BE2C (cell line): ENCODE measurements around the gene DNASE2.

ENCODE experiments used
- DNase-seq: peaks from one replicate; pipeline ENCODE4 v3.0.0-alpha.2; 2020
- H3K27me3 ChIP-seq: fragments of 250-450 bp; sonication (Bioruptor Pico); 2 replicates; pipeline ENCODE4 v1.5.1; 2020; ENCODE audit warnings: mild to moderate bottlenecking
- H3K36me3 ChIP-seq: fragments of 250-450 bp; sonication (Bioruptor Pico); 2 replicates; pipeline ENCODE4 v1.5.1; 2020; ENCODE audit warnings: mild to moderate bottlenecking
- H3K4me1 ChIP-seq: fragments of 250-450 bp; sonication (Bioruptor Pico); 2 replicates; pipeline ENCODE4 v1.5.1; 2020
- H3K4me3 ChIP-seq: 2 replicates; pipeline ENCODE4 v1.5.1; 2011; ENCODE audit warnings: low read depth, low read length
- H3K9me3 ChIP-seq: fragments of 250-450 bp; sonication (Bioruptor Pico); 2 replicates; pipeline ENCODE4 v1.5.1; 2020
- CTCF ChIP-seq: IDR thresholded peaks from 2 replicates; pipeline ENCODE4 v1.5.1; 2012; ENCODE audit warnings: mild to moderate bottlenecking, low read depth, low read length

DNASE2 gene

GRCh38 chr19:12825254-12826131 is 55.8 kb downstream of the DNASE2 start:
- no peaks in the 10 kb centered on the region for H3K27me3 ChIP-seq
- H3K4me3 ChIP-seq = peak overlapping the region; percentile 48
- peak; percentile 64 for TF ChIP-seq CTCF
- H3K9me3 ChIP-seq = no peaks in the 10 kb centered on the region
- peak; percentile 85 for DNase-seq
- no peaks in the 10 kb centered on the region for H3K36me3 ChIP-seq
- peaks cover 5% of the 10 kb centered on the region for H3K4me1 ChIP-seq
